Smooth muscle cell (in vitro differentiated cells): ENCODE measurements around the gene KRTAP10-12. TPM values are rescaled to one million over a fixed set of nuclear protein-coding genes. Genes with fewer than 3 reads are reported as not detected.

Source experiments
- DNase-seq: peaks from one replicate; lab custom pipeline; 2025; ENCODE audit not compliant: unreplicated experiment; lab: John Stamatoyannopoulos, UW
- H2AFZ ChIP-seq: fragments of 200-600 bp; sonication (generic); 2 replicates; pipeline ENCODE4 v1.6.0; 2016; ENCODE audit warnings: antibody characterized with exemption, low read depth, mild to moderate bottlenecking
- H3F3A ChIP-seq: fragments of 200-600 bp; sonication (generic); 2 replicates; pipeline ENCODE4 v1.6.0; 2017; ENCODE audit warnings: antibody characterized with exemption, low read depth
- H3K27ac ChIP-seq: fragments of 200-600 bp; sonication (generic); 2 replicates; pipeline ENCODE4 v1.5.1; 2016; ENCODE audit warnings: low read depth, mild to moderate bottlenecking
- H3K27me3 ChIP-seq: fragments of 200-600 bp; sonication (generic); 2 replicates; pipeline ENCODE4 v1.6.1; 2016; ENCODE audit warnings: low read depth, mild to moderate bottlenecking
- H3K36me3 ChIP-seq: fragments of 200-600 bp; sonication (generic); 2 replicates; pipeline ENCODE4 v1.5.1; 2016; ENCODE audit warnings: low read depth
- H3K4me1 ChIP-seq: fragments of 200-600 bp; sonication (generic); 2 replicates; pipeline ENCODE4 v1.5.1; 2016; ENCODE audit warnings: low read depth
- H3K4me2 ChIP-seq: fragments of 200-600 bp; sonication (generic); 2 replicates; pipeline ENCODE4 v1.6.0; 2016; ENCODE audit warnings: mild to moderate bottlenecking
- H3K4me3 ChIP-seq: fragments of 200-600 bp; sonication (generic); 2 replicates; pipeline ENCODE4 v1.5.1; 2016; ENCODE audit warnings: mild to moderate bottlenecking
- H3K79me2 ChIP-seq: fragments of 200-600 bp; sonication (generic); 2 replicates; pipeline ENCODE4 v1.6.0; 2016; ENCODE audit warnings: low read depth, mild to moderate bottlenecking
- H3K9ac ChIP-seq: fragments of 200-600 bp; sonication (generic); 2 replicates; pipeline ENCODE4 v1.6.0; 2016; ENCODE audit warnings: low read depth
- H3K9me3 ChIP-seq: fragments of 200-600 bp; sonication (generic); replicated peaks from 2 replicates; pipeline ENCODE4 v1.5.1; 2016; ENCODE audit warnings: low read depth
- H4K20me1 ChIP-seq: fragments of 200-600 bp; sonication (generic); 2 replicates; pipeline ENCODE4 v1.6.0; 2016; ENCODE audit warnings: low read depth
- WGBS: methylation state at CpG from one replicate; pipeline ENCODE4 v1.1.7; 2016; ENCODE audit warnings: low lambda C conversion rate; 5-methylcytosine and 5-hydroxymethylcytosine counted together
- polyA plus RNA-seq: library from polyadenylated mRNA; unstranded; fragments of >200 nt; fragmentation: Nextera tagmentation; extraction: Ambion mirVana; gene quantifications from 2 replicates; pipeline ENCODE4 v1.2.1, GENCODE V29; 2016
- total RNA-seq: library from RNA; depleted of rRNA; stranded (reverse); fragments of >200 nt; gene quantifications from 2 replicates; pipeline ENCODE4 v1.2.3, GENCODE V29; 2014
- TF ChIP-seq, protein P1 (sequence below): fragments of 200-600 bp; sonication (generic); IDR thresholded peaks from 2 replicates; pipeline ENCODE4 v1.5.1; 2017; ENCODE audit warnings: borderline replicate concordance, mild to moderate bottlenecking, antibody characterized with exemption; ENCODE audit not compliant: insufficient read depth, poor library complexity, severe bottlenecking

The KRTAP10-12 gene
- total and polyA plus RNA-seq, 2 experiments from 2014 or later = not detected

DNA sequence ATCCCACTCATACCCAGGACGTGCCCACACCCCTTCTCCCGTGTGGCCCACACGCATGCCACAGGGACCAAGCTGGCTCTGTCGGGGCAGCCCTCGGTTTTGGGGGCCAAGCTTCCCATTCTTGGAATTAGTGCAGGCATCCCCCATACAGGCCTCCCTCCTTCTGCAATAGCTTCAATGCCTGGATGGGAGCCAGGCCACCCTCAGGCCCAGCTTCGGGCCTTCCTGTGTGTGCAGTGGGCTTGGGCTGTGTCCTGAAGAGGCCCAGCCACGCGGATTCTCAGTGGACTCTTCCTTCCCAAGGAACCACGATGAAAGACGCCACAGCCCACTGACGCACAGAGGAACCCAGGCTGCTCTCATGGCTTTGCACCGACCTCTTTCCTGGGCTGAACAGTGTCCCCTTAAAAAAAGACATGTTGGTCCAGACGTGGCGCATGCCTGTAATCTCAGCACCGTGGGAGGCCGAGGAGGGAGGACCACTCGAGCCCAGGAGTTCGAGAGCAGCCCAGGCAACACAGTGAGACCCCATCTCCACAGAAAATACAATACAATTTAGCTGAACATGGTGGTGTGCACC is 47.4 kb upstream of the KRTAP10-12 start:
- Histone ChIP-seq H3K4me1 (no peaks in the 10 kb centered on the region), H3K27me3 (no peaks in the 10 kb centered on the region), H3K9ac (no peak overlapping the region), H4K20me1 (no peaks in the 10 kb centered on the region), H3K4me2 (no peak overlapping the region), H3K36me3 (no peaks in the 10 kb centered on the region), H3K79me2 (no peaks in the 10 kb centered on the region), H3F3A (no peaks in the 10 kb centered on the region), H3K4me3 (no peak overlapping the region), H2AFZ (no peak overlapping the region), H3K27ac (no peak overlapping the region), H3K9me3 (no peaks in the 10 kb centered on the region)
- no peak for DNase-seq
- WGBS = 93% methylated on average over 18 of the region's 18 CpGs
- TF ChIP-seq, protein P1, sequence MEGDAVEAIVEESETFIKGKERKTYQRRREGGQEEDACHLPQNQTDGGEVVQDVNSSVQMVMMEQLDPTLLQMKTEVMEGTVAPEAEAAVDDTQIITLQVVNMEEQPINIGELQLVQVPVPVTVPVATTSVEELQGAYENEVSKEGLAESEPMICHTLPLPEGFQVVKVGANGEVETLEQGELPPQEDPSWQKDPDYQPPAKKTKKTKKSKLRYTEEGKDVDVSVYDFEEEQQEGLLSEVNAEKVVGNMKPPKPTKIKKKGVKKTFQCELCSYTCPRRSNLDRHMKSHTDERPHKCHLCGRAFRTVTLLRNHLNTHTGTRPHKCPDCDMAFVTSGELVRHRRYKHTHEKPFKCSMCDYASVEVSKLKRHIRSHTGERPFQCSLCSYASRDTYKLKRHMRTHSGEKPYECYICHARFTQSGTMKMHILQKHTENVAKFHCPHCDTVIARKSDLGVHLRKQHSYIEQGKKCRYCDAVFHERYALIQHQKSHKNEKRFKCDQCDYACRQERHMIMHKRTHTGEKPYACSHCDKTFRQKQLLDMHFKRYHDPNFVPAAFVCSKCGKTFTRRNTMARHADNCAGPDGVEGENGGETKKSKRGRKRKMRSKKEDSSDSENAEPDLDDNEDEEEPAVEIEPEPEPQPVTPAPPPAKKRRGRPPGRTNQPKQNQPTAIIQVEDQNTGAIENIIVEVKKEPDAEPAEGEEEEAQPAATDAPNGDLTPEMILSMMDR = no peak

DNA sequence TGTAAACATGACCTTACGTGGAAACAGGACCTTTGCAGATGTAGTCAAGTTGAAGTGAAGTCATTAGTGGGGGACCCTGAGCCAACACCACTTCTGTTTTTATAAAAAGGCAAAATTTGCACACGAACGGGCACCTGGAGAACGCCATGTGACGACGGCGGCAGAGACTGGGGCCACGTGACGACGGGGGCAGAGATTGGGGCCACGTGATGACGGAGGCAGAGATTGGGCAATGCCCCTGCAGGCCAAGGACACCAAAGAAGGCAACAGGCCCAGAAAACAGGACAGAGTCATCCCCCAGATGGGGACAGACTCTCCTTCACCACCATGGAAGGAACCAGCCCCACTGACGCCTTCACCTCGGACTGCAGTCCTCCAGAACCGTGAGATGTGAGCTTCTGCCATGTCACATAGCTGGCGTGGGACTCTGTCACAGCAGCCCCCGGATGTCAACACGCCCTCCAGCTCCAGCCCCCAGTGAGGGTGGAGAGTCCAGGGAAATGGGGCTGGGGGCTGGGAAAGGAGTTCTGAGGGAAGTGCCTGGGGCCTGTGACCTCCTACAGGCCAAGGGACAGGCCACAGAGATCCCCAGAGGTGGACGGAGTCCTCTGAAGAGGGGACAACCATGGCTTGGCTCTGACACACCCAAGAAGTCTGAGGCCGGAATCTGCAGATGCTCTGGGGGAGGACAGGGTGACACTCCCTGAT is 46.6 kb upstream of the KRTAP10-12 start:
- Histone ChIP-seq H3K79me2 (no peaks in the 10 kb centered on the region), H3K36me3 (no peaks in the 10 kb centered on the region), H2AFZ (no peak overlapping the region), H3F3A (no peaks in the 10 kb centered on the region), H3K27me3 (no peaks in the 10 kb centered on the region), H3K9ac (no peak overlapping the region), H3K27ac (no peak overlapping the region), H3K4me3 (no peak overlapping the region), H4K20me1 (no peaks in the 10 kb centered on the region), H3K4me1 (no peaks in the 10 kb centered on the region), H3K9me3 (no peaks in the 10 kb centered on the region), H3K4me2 (no peak overlapping the region)
- TF ChIP-seq, protein P1 = no peak
- no peak for DNase-seq
- WGBS = 92% methylated on average over 20 of the region's 20 CpGs

DNA sequence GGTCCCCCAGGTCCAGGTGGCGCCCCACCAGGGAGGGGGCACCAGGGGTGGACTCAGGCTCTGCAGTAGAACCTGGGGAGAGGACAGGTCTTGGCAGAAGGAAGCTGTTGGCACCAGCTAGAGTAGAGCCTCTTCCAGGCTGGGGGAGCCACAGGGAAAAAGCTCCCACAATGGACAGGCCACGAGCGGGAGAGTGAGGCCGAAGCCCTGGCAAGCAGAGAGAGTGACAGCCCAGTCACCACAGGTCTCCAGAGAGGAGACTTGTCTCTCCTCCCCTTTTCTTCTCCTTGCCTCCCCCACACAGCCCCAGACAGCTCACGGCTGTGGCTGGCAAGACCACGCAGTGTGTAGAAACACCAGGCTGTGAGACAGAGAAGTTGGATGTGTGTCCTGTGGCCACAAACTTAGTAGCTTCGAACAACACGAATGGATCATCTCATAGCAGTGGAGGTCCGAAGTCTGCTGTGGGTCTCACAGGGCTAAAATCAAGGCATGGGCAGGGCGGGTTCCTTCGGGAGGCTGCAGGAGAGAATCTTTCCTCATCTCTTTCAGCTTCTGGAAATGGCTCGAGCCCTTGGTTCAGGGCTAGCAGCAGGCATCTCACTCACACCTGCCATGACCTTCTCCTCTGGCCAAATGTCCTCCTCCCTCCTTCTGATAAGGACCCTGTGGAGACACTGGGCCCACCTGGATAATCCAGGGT is 45.8 kb upstream of the KRTAP10-12 start:
- no peaks in the 10 kb centered on the region for H3K79me2 ChIP-seq
- no peak overlapping the region for H3K4me3 ChIP-seq
- no peak overlapping the region for H3K9ac ChIP-seq
- DNase-seq = no peak
- H3K36me3 ChIP-seq = no peaks in the 10 kb centered on the region
- TF ChIP-seq, protein P1 = no peak
- H3K4me2 ChIP-seq = no peak overlapping the region
- H3F3A ChIP-seq = no peaks in the 10 kb centered on the region
- no peak overlapping the region for H2AFZ ChIP-seq
- H3K9me3 ChIP-seq = no peaks in the 10 kb centered on the region
- H3K27ac ChIP-seq = no peak overlapping the region
- no peaks in the 10 kb centered on the region for H4K20me1 ChIP-seq
- 92% methylated on average over 12 of the region's 12 CpGs for whole genome bisulfite sequencing
- H3K4me1 ChIP-seq = no peaks in the 10 kb centered on the region
- no peaks in the 10 kb centered on the region for H3K27me3 ChIP-seq
